ENCODE results near the gene LY6G5C. TPM values are rescaled to one million over a fixed set of nuclear protein-coding genes. Genes with fewer than 3 reads are reported as not detected.

LY6G5C gene
- total and polyA plus RNA-seq, 9 of the 15 experiments (the other 6 are each of a cell fraction or from before 2014, with no cell fraction given): 0.10 to 0.67 (median 0.46) TPM; not detected in 4

- no peak for TF ChIP-seq ATF2 (CRISPR knock-in tag; IDR thresholded peaks at IDR 0.05)
- no peak for TF ChIP-seq RNF2 (IDR thresholded peaks at IDR 0.05)
- TF ChIP-seq HDAC2 (IDR thresholded peaks at IDR 0.05): no peak
- no peak for TF ChIP-seq ZNF785 (CRISPR knock-in tag; IDR thresholded peaks at IDR 0.05)
- TF ChIP-seq NR0B1 (IDR thresholded peaks at IDR 0.05; ENCODE audit: partially characterized antibody): no peak
- no peak for TF ChIP-seq POLR3G (IDR thresholded peaks at IDR 0.05; ENCODE audit: extremely low read depth, insufficient read length, insufficient replicate concordance)
- TF ChIP-seq BRCA1 (IDR thresholded peaks at IDR 0.05): no peak
- TF ChIP-seq BRCA1 (CRISPR knock-in tag; IDR thresholded peaks at IDR 0.05): no peak
- TF ChIP-seq CTCF (IDR thresholded peaks at IDR 0.05 in 2 of 3, conservative IDR thresholded peaks at IDR 0.05 in 1 of 3; ENCODE audit: insufficient read depth in 2 of 3, low read depth in 1 of 3, low read length in 3 of 3): peak in 2 of 3 experiments; percentile 20 to 26; a peak in 4 of 6 replicates
- peak in 1 of 2 experiments; percentile 61; a peak in 1 of 4 replicates for TF ChIP-seq RCOR1 (IDR thresholded peaks at IDR 0.05; ENCODE audit: borderline replicate concordance in 1 of 2, low read depth in 2 of 2, low read length in 2 of 2)
- peak; percentile 95 for TF ChIP-seq KLF10 (CRISPR knock-in tag; IDR thresholded peaks at IDR 0.05)
- TF ChIP-seq DACH1 (IDR thresholded peaks at IDR 0.05; ENCODE audit: partially characterized antibody): no peak
- TF ChIP-seq HIVEP1 (CRISPR knock-in tag; IDR thresholded peaks at IDR 0.05): peak; percentile 88
- TF ChIP-seq ZNF398 (CRISPR knock-in tag; IDR thresholded peaks at IDR 0.05): no peak
- TF ChIP-seq CC2D1A (IDR thresholded peaks at IDR 0.05): no peak
- TF ChIP-seq RERE (CRISPR knock-in tag; IDR thresholded peaks at IDR 0.05; ENCODE audit: borderline replicate concordance): no peak
Observed at GRCh38 chr6:31729979-31730630, 49.2 kb upstream of the LY6G5C start (continued).
